HG02970 (cell line): Measurements from ENCODE around the gene OBSCN.

Source experiments
- ATAC-seq: cut with Tn5 transposase; IDR thresholded peaks from one replicate; pipeline ENCODE4 v1.9.1; 2021; ENCODE audit warnings: mild to moderate bottlenecking, moderate library complexity, moderate number of reproducible peaks; ENCODE audit not compliant: unreplicated experiment, low FRiP score

The OBSCN gene

GRCh38 chr1:228304225-228304624 lies 96.4 kb downstream of the OBSCN start:
- ATAC-seq = no peak

- no peak for ATAC-seq
Measured at GRCh38 chr1:228304766-228305395, 97.0 kb downstream of the OBSCN start.

- no peak for ATAC-seq
Measured at GRCh38 chr1:228305721-228306152, 97.9 kb downstream of the OBSCN start.

- no peak for ATAC-seq
Measured at GRCh38 chr1:228306275-228307217, 98.7 kb downstream of the OBSCN start.

- no peak for ATAC-seq
Measured at GRCh38 chr1:228307218-228308023, 99.6 kb downstream of the OBSCN start.

GRCh38 chr1:228308085-228308601 lies 100.3 kb downstream of the OBSCN start:
- ATAC-seq = no peak

GRCh38 chr1:228308628-228309325 lies 100.9 kb downstream of the OBSCN start:
- ATAC-seq = no peak

GRCh38 chr1:228309326-228310067 lies 101.7 kb downstream of the OBSCN start:
- no peak for ATAC-seq

GRCh38 chr1:228310162-228310792 lies 102.4 kb downstream of the OBSCN start:
- no peak for ATAC-seq

- ATAC-seq = no peak
Measured at GRCh38 chr1:228311091-228311490, 103.2 kb downstream of the OBSCN start.

GRCh38 chr1:228312136-228312764 lies 104.4 kb downstream of the OBSCN start:
- ATAC-seq = no peak

GRCh38 chr1:228313536-228314277 lies 105.9 kb downstream of the OBSCN start:
- no peak for ATAC-seq

- ATAC-seq = no peak
Measured at GRCh38 chr1:228314315-228314657, 106.4 kb downstream of the OBSCN start.

- ATAC-seq = no peak
Measured at GRCh38 chr1:228314658-228315483, 107.0 kb downstream of the OBSCN start.

GRCh38 chr1:228315484-228315944 lies 107.7 kb downstream of the OBSCN start:
- no peak for ATAC-seq

GRCh38 chr1:228315945-228316588 lies 108.2 kb downstream of the OBSCN start:
- no peak for ATAC-seq
